ENCODE data around the gene LANCL3.
"Not testable (repeated sequence)": the region's sequence is repeated elsewhere in the genome, so short reads cannot be mapped to it uniquely, and the experiment has no call there.

GRCh38 chrX:37549619-37550018, 21.8 kb upstream of the LANCL3 start:
- TF ChIP-seq CTCF, POLR2A (IDR thresholded peaks at IDR 0.05): not testable (repeated sequence)
